NCI-H1092 treated with DMSO at 0.1 percent for 48 hours (cell line): ENCODE results near the gene MUSK.
A peak's percentile ranks its signal among the peaks of the same experiment; 100 is the strongest.

ENCODE experiments used
- DNase-seq: peaks from one replicate; lab custom pipeline; 2025; lab: John Stamatoyannopoulos, UW

MUSK gene

GRCh38 chr9:110668570-110669167 is at the start of gene MUSK:
MUSK (plus strand) TSS chr9:110668791; CDS start chr9:110668905, 114 bp downstream.
- DNase-seq = no peak

- DNase-seq = no peak
Observed at GRCh38 chr9:110619831-110620230, 48.8 kb upstream of the MUSK start.

- no peak for DNase-seq
Observed at GRCh38 chr9:110620726-110621125, 47.9 kb upstream of the MUSK start.

- no peak for DNase-seq
Observed at GRCh38 chr9:110622368-110622767, 46.2 kb upstream of the MUSK start.

- peak; percentile 77 for DNase-seq
Observed at GRCh38 chr9:110623462-110624025, 45.0 kb upstream of the MUSK start.

- DNase-seq = no peak
Observed at GRCh38 chr9:110626101-110626829, 42.3 kb upstream of the MUSK start.

- DNase-seq = no peak
Observed at GRCh38 chr9:110635589-110635988, 33.0 kb upstream of the MUSK start.

GRCh38 chr9:110638381-110638954 is 30.1 kb upstream of the MUSK start:
- DNase-seq = peak; percentile 20

- peak; percentile 12 for DNase-seq
Observed at GRCh38 chr9:110640736-110641135, 27.9 kb upstream of the MUSK start.

- no peak for DNase-seq
Observed at GRCh38 chr9:110641293-110641692, 27.3 kb upstream of the MUSK start.

GRCh38 chr9:110648696-110649095 is 19.9 kb upstream of the MUSK start:
- DNase-seq = no peak

GRCh38 chr9:110650261-110650660 is 18.3 kb upstream of the MUSK start:
- no peak for DNase-seq

- no peak for DNase-seq
Observed at GRCh38 chr9:110650991-110651411, 17.6 kb upstream of the MUSK start.

- no peak for DNase-seq
Observed at GRCh38 chr9:110655754-110656641, 12.6 kb upstream of the MUSK start.

GRCh38 chr9:110659891-110660541 is 8.6 kb upstream of the MUSK start:
- no peak for DNase-seq

- DNase-seq = no peak
Observed at GRCh38 chr9:110669433-110669832, 842 bp downstream of the MUSK start.

GRCh38 chr9:110671849-110672248 is 3.3 kb downstream of the MUSK start:
- no peak for DNase-seq

GRCh38 chr9:110672873-110673510 is 4.4 kb downstream of the MUSK start:
- DNase-seq = no peak

GRCh38 chr9:110687497-110687896 is 18.9 kb downstream of the MUSK start:
- DNase-seq = no peak

- DNase-seq = no peak
Observed at GRCh38 chr9:110688329-110688728, 19.7 kb downstream of the MUSK start.

GRCh38 chr9:110691002-110691549 is 22.5 kb downstream of the MUSK start:
- DNase-seq = no peak
